HG03039 (cell line): ENCODE measurements around the gene GRIN1.

Experiments
- ATAC-seq: cut with Tn5 transposase; IDR thresholded peaks from one replicate; pipeline ENCODE4 v1.9.1; 2021; ENCODE audit warnings: mild to moderate bottlenecking, moderate library complexity; ENCODE audit not compliant: unreplicated experiment

GRIN1 gene

DNA sequence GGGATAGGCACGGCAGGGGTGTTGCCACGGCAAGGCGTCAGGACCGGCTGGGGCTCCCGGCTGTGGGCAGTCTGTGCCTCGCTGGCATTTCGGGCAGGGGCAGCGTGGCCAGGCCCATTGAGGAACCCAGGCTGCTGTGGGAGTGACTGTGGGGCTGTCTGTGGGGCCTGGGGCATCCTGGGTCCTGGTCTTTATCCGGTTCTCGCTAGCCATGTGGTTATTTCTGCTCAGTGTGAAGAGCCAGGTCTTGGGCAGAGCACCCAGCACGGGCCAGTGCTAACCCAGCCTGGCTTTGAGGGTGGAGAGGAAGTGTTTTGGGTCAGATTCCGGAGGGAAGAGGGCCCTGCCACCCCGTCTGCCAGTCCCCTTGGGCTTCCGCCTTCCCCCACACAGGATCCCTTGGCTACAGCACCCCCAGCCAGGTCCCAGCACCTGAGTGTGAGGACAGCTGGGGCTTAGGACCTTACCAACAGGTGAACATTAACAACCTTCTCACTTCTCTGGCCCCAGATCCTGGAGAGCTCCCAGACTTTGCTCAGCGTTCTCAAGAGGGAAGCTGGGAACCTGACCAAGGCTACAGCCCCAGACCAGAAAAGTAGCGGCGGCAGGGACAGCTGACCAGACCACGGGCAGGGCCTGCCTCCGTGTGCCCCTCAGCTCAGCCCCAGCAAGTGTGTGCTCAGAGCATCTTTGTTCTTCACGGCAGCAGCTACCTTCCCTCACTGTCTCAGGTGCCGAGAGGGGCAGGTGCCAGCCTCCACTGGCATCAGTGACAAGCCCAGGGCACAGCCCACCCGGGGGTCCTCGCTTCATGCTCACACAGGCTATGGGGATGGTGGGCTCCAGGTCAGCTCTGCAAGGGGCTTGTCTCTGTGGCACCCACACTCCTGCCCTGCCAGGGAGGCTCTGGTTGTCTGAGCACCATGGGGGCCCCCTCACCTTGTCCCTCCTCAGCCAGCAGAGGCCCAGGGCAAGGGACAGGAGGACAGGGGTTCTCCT lies 50.6 kb downstream of the GRIN1 start:
- ATAC-seq = peak; percentile 2

- ATAC-seq = no peak
Measured at GRCh38 chr9:137190315-137190856, 51.4 kb downstream of the GRIN1 start.

DNA sequence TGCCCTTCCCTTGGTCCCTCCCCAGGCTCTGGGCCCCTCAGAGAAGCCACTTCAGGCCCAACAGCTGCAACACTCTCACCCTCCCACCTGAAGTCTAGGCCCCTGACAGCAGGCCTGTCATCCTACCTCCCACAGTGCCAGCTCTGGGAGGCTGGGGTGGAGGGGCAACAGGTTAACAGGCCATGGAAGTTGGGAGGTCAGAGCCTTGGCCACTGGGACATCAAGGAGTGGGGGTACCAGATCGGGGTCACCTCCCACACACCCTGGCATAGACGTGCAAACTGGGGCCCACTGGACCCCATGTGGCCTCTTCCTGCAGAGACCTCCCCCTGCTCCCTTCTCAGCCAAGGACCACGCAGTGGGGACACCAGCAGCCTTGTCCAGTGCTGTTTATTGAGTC lies 52.3 kb downstream of the GRIN1 start:
- no peak for ATAC-seq

- no peak for ATAC-seq
Measured at GRCh38 chr9:137191691-137192447, 52.9 kb downstream of the GRIN1 start.

- no peak for ATAC-seq
Measured at GRCh38 chr9:137192448-137192780, 53.5 kb downstream of the GRIN1 start.

- ATAC-seq = no peak
Measured at GRCh38 chr9:137192859-137193258, 53.9 kb downstream of the GRIN1 start.

DNA sequence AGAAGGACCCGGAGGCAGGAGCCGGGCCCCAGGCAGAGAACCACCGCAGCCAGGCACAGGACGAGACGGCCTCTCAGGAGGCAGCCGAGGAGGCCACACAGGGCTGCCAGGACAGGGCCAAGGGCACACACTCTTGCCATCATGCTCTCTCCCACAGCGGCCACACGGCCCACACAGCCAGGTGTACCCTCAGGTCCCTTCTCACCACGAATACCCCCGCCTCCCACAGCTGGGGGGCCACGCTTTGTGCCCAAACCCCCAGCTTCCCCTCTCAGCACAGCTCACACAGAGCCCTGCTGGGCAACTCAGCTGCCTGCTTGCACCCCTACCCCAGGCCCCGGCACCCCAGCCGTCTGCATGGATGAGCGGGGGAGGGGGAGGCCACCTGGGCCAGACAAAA lies 54.8 kb downstream of the GRIN1 start:
- no peak for ATAC-seq

- ATAC-seq = no peak
Measured at GRCh38 chr9:137194388-137194787, 55.4 kb downstream of the GRIN1 start.

GRCh38 chr9:137194909-137195308 lies 56.0 kb downstream of the GRIN1 start:
- no peak for ATAC-seq

DNA sequence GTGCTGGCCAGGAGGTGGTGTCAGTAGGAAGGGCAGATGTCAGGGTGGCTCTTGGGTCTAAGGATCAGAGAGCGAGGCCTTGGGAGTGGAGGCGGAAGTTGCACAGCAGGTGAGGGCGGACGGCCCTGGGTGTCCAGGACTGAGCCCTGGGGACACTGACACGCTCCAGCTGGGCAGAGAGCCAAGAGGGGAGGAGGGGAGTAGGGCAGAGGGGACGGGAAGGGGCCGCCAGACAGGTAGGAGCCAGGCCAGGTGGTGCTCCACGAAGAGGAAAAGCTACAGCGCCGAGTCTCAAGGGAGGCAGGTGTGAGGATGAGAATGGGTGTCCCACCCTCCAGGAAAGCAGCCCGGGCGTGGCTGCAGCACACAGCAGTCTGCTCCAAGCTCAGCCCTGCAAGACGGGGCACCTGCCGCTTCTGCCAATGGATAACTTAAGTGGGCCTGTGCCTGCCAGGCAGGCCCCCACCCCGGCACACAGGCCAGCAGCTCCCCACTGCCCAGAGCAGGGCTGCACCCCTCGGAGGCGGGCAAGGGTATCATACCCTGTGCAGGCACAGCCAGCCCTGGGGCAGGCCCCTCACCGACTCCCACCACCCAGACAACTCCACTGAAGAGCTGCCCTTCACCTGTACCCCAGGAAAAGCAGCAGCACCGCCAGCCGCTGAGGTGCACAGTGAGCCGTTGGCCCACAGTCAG lies 56.7 kb downstream of the GRIN1 start:
- ATAC-seq = no peak

DNA sequence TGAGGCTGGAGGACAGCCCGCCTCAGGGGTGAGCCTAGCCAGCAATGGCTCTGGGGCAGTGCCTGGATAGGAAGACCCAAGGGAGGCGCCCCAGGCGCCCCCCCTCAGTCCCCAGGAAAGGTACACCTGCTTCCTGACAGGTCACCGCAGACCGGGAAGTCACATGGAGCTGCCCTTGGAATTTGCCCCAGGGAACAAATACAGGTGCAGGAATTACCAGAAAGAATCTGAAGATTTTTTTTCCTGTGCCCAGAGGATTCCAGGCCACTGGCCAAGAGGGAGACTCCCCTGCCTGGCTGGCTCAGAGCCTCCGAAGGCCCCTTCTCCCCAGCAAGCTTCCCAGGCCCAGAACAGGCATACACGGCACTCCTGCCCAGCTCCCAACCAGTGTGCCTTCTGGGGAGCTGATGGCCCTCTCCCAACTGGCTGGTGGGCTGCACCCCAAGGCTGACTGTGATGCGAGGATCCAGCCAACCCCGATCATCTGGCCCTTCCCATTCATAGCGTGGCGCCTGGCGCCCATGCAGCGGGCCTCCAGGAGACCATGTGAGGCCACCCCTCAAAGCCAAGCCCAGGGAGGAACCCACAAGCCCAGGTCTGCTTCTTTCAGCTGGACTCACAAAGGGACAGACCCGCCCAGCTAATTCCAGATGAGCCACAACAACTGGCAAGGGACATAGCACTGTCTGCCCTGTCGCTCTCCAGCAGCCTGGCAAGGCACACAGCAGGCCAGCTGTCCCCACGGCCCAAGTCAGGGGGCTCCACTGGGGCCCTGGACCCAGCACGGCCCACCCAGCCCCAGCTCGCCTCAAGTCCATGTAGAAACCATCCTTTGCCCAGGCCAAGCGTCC lies 59.3 kb downstream of the GRIN1 start:
- no peak for ATAC-seq

DNA sequence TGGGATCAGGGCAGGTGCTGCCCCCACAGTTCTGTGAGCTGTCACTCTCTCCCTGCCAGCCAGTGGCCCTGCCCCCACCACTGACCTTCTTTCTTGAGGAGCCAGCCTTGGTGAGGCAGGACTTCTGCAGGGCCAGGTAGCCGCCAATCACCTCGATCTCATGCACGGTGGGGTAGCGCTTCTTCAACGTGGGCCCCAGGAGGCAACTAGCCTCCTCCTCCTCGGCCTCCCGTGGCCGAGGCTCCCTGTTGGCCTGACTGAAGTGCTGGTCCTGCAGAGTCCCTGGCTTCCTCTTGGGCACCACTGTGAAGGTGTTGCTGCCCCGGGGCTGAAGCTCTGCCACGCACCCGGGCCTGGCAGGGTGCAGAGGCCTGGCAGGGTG lies 59.9 kb downstream of the GRIN1 start:
- ATAC-seq = no peak

DNA sequence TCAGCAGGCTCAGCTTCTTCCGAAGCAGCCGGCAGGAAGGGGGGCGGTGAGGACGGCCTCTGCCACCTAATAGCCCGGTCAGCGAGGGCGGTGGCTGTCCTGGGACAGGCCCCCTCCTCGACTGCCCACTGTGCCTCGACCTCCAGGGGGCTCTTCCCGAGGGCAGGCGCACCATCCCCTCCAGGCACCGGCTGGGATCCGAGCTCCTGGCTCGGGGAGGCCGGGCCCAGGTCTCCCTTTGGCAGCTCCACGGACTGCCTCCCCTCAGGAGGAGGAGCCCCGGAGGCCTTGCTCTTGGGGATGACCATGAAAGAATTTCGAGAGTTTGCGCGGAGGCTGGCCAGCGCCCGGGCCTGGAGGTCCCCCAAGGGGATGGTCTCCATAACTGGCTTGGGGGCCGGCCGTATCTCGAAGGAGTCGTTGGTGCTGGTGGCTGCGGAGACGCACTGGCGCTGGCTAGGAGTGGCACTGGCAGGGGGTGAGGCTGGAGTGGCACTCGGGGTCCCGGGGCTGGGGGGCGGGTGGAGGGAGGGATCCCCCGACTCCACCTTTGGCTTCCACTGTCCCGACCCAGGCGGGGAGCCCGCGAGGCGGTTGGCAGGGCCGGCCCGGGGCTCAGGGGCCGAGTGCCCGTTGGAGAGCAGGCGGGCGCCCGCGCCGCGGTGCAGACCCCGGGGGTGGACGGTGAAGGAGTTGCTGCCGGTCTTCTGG lies 60.6 kb downstream of the GRIN1 start:
- ATAC-seq = no peak

- ATAC-seq = peak; percentile 82
Measured at GRCh38 chr9:137200311-137201204, 61.6 kb downstream of the GRIN1 start, which contains the start of gene TPRN. TPRN (minus strand) TSS chr9:137200741; CDS start chr9:137200711, 30 bp downstream.

- ATAC-seq = no peak
Measured at GRCh38 chr9:137201205-137201868, 62.4 kb downstream of the GRIN1 start.

DNA sequence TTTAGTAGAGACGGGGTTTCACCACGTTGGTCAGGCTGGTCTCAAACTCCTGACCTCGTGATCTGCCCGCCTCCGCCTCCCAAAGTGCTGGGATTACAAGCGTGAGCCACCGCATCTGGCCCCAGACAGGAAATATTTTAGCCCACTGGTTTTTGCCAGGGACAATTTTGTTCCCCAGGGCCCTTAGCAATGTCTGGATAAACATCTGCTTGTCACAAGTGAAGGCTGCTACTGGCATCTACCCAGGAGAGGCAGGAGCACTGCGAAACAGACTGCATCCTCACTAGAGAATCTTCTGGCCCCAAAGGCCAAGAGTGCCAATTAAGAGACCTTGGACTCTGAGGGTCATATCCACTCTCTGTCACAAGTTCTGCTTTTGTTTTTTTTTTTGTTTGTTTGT lies 64.0 kb downstream of the GRIN1 start:
- ATAC-seq = no peak

DNA sequence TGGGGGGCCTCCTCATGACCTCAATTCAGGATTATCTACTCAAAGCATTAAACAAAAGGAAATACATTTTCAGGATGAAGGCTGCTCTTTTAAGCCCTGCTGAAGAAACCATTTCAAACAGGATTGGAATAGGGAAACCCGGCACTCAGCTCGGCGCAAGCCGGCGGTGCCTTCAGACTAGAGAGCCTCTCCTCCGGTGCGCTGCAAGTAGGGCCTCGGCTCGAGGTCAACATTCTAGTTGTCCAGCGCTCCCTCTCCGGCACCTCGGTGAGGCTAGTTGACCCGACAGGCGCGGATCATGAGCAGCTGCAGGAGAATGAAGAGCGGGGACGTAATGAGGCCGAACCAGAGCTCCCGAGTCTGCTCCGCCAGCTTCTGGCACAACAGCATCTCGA lies 65.8 kb downstream of the GRIN1 start:
- ATAC-seq = no peak
